ENCODE measurements around the gene HIVEP3.

GRCh38 chr1:41891199-41891896 is 27.4 kb downstream of the HIVEP3 start:
- TF ChIP-seq, protein P1, sequence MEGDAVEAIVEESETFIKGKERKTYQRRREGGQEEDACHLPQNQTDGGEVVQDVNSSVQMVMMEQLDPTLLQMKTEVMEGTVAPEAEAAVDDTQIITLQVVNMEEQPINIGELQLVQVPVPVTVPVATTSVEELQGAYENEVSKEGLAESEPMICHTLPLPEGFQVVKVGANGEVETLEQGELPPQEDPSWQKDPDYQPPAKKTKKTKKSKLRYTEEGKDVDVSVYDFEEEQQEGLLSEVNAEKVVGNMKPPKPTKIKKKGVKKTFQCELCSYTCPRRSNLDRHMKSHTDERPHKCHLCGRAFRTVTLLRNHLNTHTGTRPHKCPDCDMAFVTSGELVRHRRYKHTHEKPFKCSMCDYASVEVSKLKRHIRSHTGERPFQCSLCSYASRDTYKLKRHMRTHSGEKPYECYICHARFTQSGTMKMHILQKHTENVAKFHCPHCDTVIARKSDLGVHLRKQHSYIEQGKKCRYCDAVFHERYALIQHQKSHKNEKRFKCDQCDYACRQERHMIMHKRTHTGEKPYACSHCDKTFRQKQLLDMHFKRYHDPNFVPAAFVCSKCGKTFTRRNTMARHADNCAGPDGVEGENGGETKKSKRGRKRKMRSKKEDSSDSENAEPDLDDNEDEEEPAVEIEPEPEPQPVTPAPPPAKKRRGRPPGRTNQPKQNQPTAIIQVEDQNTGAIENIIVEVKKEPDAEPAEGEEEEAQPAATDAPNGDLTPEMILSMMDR (IDR thresholded peaks at IDR 0.05): no peak
- TF ChIP-seq ATF2 (CRISPR knock-in tag; IDR thresholded peaks at IDR 0.05; ENCODE audit: borderline replicate concordance, low read depth) (no peak), ZNF121 (CRISPR knock-in tag; IDR thresholded peaks at IDR 0.05) (no peak)

Measured in WTC11 (cell line).